Mucosa of rectum (tissue), 2 donors: ENCODE results near the gene SYNPO.
A peak's percentile ranks its signal among the peaks of the same experiment; 100 is the strongest.

Experiments
- H3K27ac ChIP-seq, 2 donors: one replicate each; pipeline ENCODE4 v1.7.0; 2013; ENCODE audit warnings: inconsistent platforms in 2 of 2, low read depth in 2 of 2, low read length in 2 of 2
- H3K27me3 ChIP-seq, 2 donors: one replicate each; pipeline ENCODE4 v1.7.0; 2013; ENCODE audit warnings: low read length in 2 of 2; ENCODE audit not compliant: control insufficient read depth in 2 of 2, insufficient read depth in 2 of 2
- H3K36me3 ChIP-seq, 2 donors: one replicate each; pipeline ENCODE4 v1.7.0; 2013; ENCODE audit warnings: low read length in 2 of 2; ENCODE audit not compliant: control insufficient read depth in 2 of 2, insufficient read depth in 2 of 2
- H3K4me1 ChIP-seq, 2 donors: one replicate each; pipeline ENCODE4 v1.7.0; 2013; ENCODE audit warnings: low read length in 2 of 2, mild to moderate bottlenecking in 1 of 2; ENCODE audit not compliant: control insufficient read depth in 2 of 2, insufficient read depth in 2 of 2
- H3K4me3 ChIP-seq, 2 donors: one replicate each; pipeline ENCODE4 v1.7.0; 2013; ENCODE audit warnings: low read length in 2 of 2
- H3K9ac ChIP-seq, 2 donors: one replicate each; pipeline ENCODE4 v1.7.0; 2013; ENCODE audit warnings: low read length in 2 of 2, low read depth in 1 of 2, mild to moderate bottlenecking in 1 of 2
- H3K9me3 ChIP-seq, 2 donors: one replicate each; pipeline ENCODE4 v1.7.0; 2013; ENCODE audit warnings: low read length in 2 of 2; ENCODE audit not compliant: control insufficient read depth in 2 of 2
- donor health status: healthy.
- donor health status: Normal muscosa, but diverticular disease.

Gene SYNPO

GRCh38 chr5:150615141-150615699, 25.2 kb upstream of the SYNPO start:
- peak overlapping the region in 1 of 2 donors; percentile 23 for H3K4me3 ChIP-seq
- H3K4me1 ChIP-seq = peaks cover 59 to 60% of the 10 kb centered on the region in 2 donors

GRCh38 chr5:150616024-150616470, 24.4 kb upstream of the SYNPO start:
- Histone ChIP-seq H3K27me3 (no peaks in the 10 kb centered on the region), H3K4me1 (peaks cover 53 to 54% of the 10 kb centered on the region in 2 donors), H3K36me3 (peaks cover 0 to 3% of the 10 kb centered on the region in 2 donors), H3K9ac (peak overlapping the region in 1 of 2 donors; percentile 15), H3K27ac (peak overlapping the region; percentile 57 to 65), H3K9me3 (no peaks in the 10 kb centered on the region), H3K4me3 (peak overlapping the region in 1 of 2 donors; percentile 23)

More at GRCh38 chr5:150615141-150615699, 25.2 kb upstream of the SYNPO start:
- no peaks in the 10 kb centered on the region for H3K9me3 ChIP-seq
- H3K9ac ChIP-seq = no peak overlapping the region
- H3K27ac ChIP-seq = peak overlapping the region; percentile 59 to 65
- H3K27me3 ChIP-seq = no peaks in the 10 kb centered on the region
- H3K36me3 ChIP-seq = no peaks in the 10 kb centered on the region

GRCh38 chr5:150616506-150616905, 24.0 kb upstream of the SYNPO start:
- peak overlapping the region in 1 of 2 donors; percentile 15 for H3K9ac ChIP-seq
- no peak overlapping the region for H3K4me3 ChIP-seq
- no peaks in the 10 kb centered on the region for H3K27me3 ChIP-seq
- H3K9me3 ChIP-seq = no peaks in the 10 kb centered on the region
- peak overlapping the region; percentile 57 to 65 for H3K27ac ChIP-seq
- H3K4me1 ChIP-seq = peaks cover 49% of the 10 kb centered on the region in 2 donors
- H3K36me3 ChIP-seq = peaks cover 0 to 3% of the 10 kb centered on the region in 2 donors

GRCh38 chr5:150618163-150618562, 22.3 kb upstream of the SYNPO start:
- H3K36me3 ChIP-seq = peaks cover 0 to 3% of the 10 kb centered on the region in 2 donors
- no peaks in the 10 kb centered on the region for H3K27me3 ChIP-seq
- no peak overlapping the region for H3K27ac ChIP-seq
- H3K9me3 ChIP-seq = no peaks in the 10 kb centered on the region
- no peak overlapping the region for H3K9ac ChIP-seq
- H3K4me1 ChIP-seq = peaks cover 35 to 36% of the 10 kb centered on the region in 2 donors
- no peak overlapping the region for H3K4me3 ChIP-seq

GRCh38 chr5:150618588-150619281, 21.7 kb upstream of the SYNPO start:
- Histone ChIP-seq H3K9me3 (no peaks in the 10 kb centered on the region), H3K4me1 (peaks cover 30 to 31% of the 10 kb centered on the region in 2 donors), H3K27me3 (no peaks in the 10 kb centered on the region), H3K36me3 (peaks cover 0 to 3% of the 10 kb centered on the region in 2 donors), H3K9ac (no peak overlapping the region), H3K27ac (peak overlapping the region in 1 of 2 donors; percentile 35), H3K4me3 (no peak overlapping the region)

GRCh38 chr5:150619359-150620230, 20.9 kb upstream of the SYNPO start:
- peaks cover 28% of the 10 kb centered on the region in 2 donors for H3K4me1 ChIP-seq
- peaks cover 0 to 3% of the 10 kb centered on the region in 2 donors for H3K36me3 ChIP-seq
- no peaks in the 10 kb centered on the region for H3K27me3 ChIP-seq
- H3K4me3 ChIP-seq = no peak overlapping the region
- peak overlapping the region in 1 of 2 donors; percentile 35 for H3K27ac ChIP-seq
- no peak overlapping the region for H3K9ac ChIP-seq
- no peaks in the 10 kb centered on the region for H3K9me3 ChIP-seq

GRCh38 chr5:150621301-150621700, 19.2 kb upstream of the SYNPO start:
- peaks cover 0 to 3% of the 10 kb centered on the region in 2 donors for H3K36me3 ChIP-seq
- H3K9ac ChIP-seq = no peak overlapping the region
- H3K27ac ChIP-seq = no peak overlapping the region
- no peaks in the 10 kb centered on the region for H3K9me3 ChIP-seq
- H3K4me1 ChIP-seq = peaks cover 21 to 24% of the 10 kb centered on the region in 2 donors
- no peaks in the 10 kb centered on the region for H3K27me3 ChIP-seq
- no peak overlapping the region for H3K4me3 ChIP-seq

GRCh38 chr5:150622157-150622556, 18.3 kb upstream of the SYNPO start:
- H3K27ac ChIP-seq = no peak overlapping the region
- H3K4me1 ChIP-seq = peaks cover 25 to 27% of the 10 kb centered on the region in 2 donors
- no peak overlapping the region for H3K4me3 ChIP-seq
- H3K36me3 ChIP-seq = peaks cover 0 to 3% of the 10 kb centered on the region in 2 donors
- H3K9ac ChIP-seq = no peak overlapping the region
- H3K27me3 ChIP-seq = no peaks in the 10 kb centered on the region
- no peaks in the 10 kb centered on the region for H3K9me3 ChIP-seq

- no peaks in the 10 kb centered on the region for H3K9me3 ChIP-seq
- H3K27ac ChIP-seq = no peak overlapping the region
- H3K27me3 ChIP-seq = no peaks in the 10 kb centered on the region
- peaks cover 0 to 3% of the 10 kb centered on the region in 2 donors for H3K36me3 ChIP-seq
- peaks cover 26 to 28% of the 10 kb centered on the region in 2 donors for H3K4me1 ChIP-seq
- no peak overlapping the region for H3K4me3 ChIP-seq
- no peak overlapping the region for H3K9ac ChIP-seq
These were observed 17.1 kb upstream of the SYNPO start for GRCh38 chr5:150623152-150623877.
